Measurements from ENCODE around the gene C1QTNF6. TPM values are rescaled to one million over a fixed set of nuclear protein-coding genes. Genes with fewer than 3 reads are reported as not detected.

C1QTNF6 gene
- total RNA-seq, 1 donor from 2014 or later, result 58.3 TPM

- Mint-ChIP-seq H3K36me3 (no peaks in the 10 kb centered on the region), H3K9me3 (no peaks in the 10 kb centered on the region), H3K27me3 (ENCODE audit: low read depth) (peaks cover 10% of the 10 kb centered on the region), H3K4me3 (no peak overlapping the region), H3K4me1 (peaks cover 15% of the 10 kb centered on the region), H3K27ac (no peak overlapping the region)
- no peak for TF ChIP-seq CTCF (IDR thresholded peaks at IDR 0.05; ENCODE audit: unreplicated experiment)
- DNase-seq (ENCODE audit: low spot score in 2 of 2, unreplicated experiment in 2 of 2), result no peak
Measured at GRCh38 chr22:37229012-37229804, 41.2 kb upstream of the C1QTNF6 start.

- Mint-ChIP-seq H3K27me3 (ENCODE audit: low read depth) (peaks cover 11% of the 10 kb centered on the region), H3K36me3 (no peaks in the 10 kb centered on the region), H3K4me1 (peaks cover 15% of the 10 kb centered on the region), H3K27ac (peak overlapping the region; percentile 26), H3K9me3 (no peaks in the 10 kb centered on the region), H3K4me3 (no peak overlapping the region)
- TF ChIP-seq CTCF (IDR thresholded peaks at IDR 0.05; ENCODE audit: unreplicated experiment), result no peak
- no peak for DNase-seq (ENCODE audit: low spot score in 2 of 2, unreplicated experiment in 2 of 2)
Measured at GRCh38 chr22:37228106-37229011, 40.3 kb upstream of the C1QTNF6 start.

- TF ChIP-seq CTCF (IDR thresholded peaks at IDR 0.05; ENCODE audit: unreplicated experiment), result no peak
- Mint-ChIP-seq H3K4me1 (peaks cover 15% of the 10 kb centered on the region), H3K9me3 (no peaks in the 10 kb centered on the region), H3K27me3 (ENCODE audit: low read depth) (peaks cover 11% of the 10 kb centered on the region), H3K4me3 (no peak overlapping the region), H3K27ac (no peak overlapping the region), H3K36me3 (no peaks in the 10 kb centered on the region)
- no peak for DNase-seq (ENCODE audit: low spot score in 2 of 2, unreplicated experiment in 2 of 2)
Measured at GRCh38 chr22:37226514-37226913, 38.5 kb upstream of the C1QTNF6 start.

- H3K4me3 Mint-ChIP-seq, result no peak overlapping the region
- H3K27ac Mint-ChIP-seq, result no peak overlapping the region
- no peaks in the 10 kb centered on the region for H3K9me3 Mint-ChIP-seq
- TF ChIP-seq CTCF (IDR thresholded peaks at IDR 0.05; ENCODE audit: unreplicated experiment), result no peak
- H3K4me1 Mint-ChIP-seq, result peaks cover 15% of the 10 kb centered on the region
- no peaks in the 10 kb centered on the region for H3K36me3 Mint-ChIP-seq
- DNase-seq (ENCODE audit: low spot score in 2 of 2, unreplicated experiment in 2 of 2), result no peak
- H3K27me3 Mint-ChIP-seq (ENCODE audit: low read depth), result peaks cover 11% of the 10 kb centered on the region
Measured at GRCh38 chr22:37226087-37226486, 38.0 kb upstream of the C1QTNF6 start.

- Mint-ChIP-seq H3K27me3 (ENCODE audit: low read depth) (peaks cover 11% of the 10 kb centered on the region), H3K27ac (no peak overlapping the region), H3K4me1 (peaks cover 15% of the 10 kb centered on the region), H3K36me3 (no peaks in the 10 kb centered on the region), H3K4me3 (no peak overlapping the region), H3K9me3 (peaks cover 4% of the 10 kb centered on the region)
- no peak for DNase-seq (ENCODE audit: low spot score in 2 of 2, unreplicated experiment in 2 of 2)
- TF ChIP-seq CTCF (IDR thresholded peaks at IDR 0.05; ENCODE audit: unreplicated experiment), result no peak
Measured at GRCh38 chr22:37225481-37225880, 37.4 kb upstream of the C1QTNF6 start.

All from mesothelial cell of epicardium (in vitro differentiated cells).